ENCODE results near the gene DEPP1. TPM values are rescaled to one million over a fixed set of nuclear protein-coding genes. Genes with fewer than 3 reads are reported as not detected.

DEPP1 gene
- total and polyA plus RNA-seq, 2 of the 4 experiments (the other 2 are of a cell fraction), result 13.6 to 30.0 TPM

DNA sequence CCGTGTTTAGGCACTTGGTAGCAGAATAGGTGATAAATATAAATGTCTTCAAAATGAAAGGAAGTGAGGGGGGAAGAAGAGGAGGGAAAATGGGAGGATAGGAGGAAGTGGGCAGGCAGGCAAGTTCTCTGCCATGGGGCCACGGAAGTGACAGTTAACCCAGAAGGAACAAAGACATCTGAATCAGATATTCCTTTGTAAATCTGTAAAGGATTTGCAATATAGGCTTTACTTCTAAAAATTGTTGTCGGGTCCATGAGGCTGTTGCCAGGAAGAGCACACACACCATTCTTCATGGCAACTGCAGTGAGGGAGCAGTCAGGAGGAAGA lies 42.7 kb downstream of the DEPP1 start:
- no peak overlapping the region for H3K9ac ChIP-seq (ENCODE audit: low read depth, low read length)
- in situ Hi-C loops (cut with MboI; ENCODE audit: low sequenced_read_pairs), result no loop called here

More for the DNA sequence above, 42.7 kb downstream of the DEPP1 start:
- no TSS peak for BruUV-seq (replicated peaks)
- Histone ChIP-seq H2AFZ (replicated peaks; ENCODE audit: low read length, poor library complexity) (peak overlapping the region; percentile 84), H4K91ac (ENCODE audit: insufficient read depth, low read depth, low read length) (peak overlapping the region; percentile 40), H3K4ac (ENCODE audit: low read depth, low read length) (peak overlapping the region; percentile 63), H3K14ac (replicated peaks; ENCODE audit: low read depth, low read length) (0 out of 2 replicates have a peak overlapping the region, but pooled peaks have one; percentile 11), H3K18ac (ENCODE audit: low read depth, low read length) (peak overlapping the region; percentile 21; the same call in 1 of the 2 replicates), H2BK20ac (ENCODE audit: low read depth, low read length) (peak overlapping the region; percentile 22), H2AK9ac (replicated peaks; ENCODE audit: low read depth, low read length, poor library complexity) (peak overlapping the region; percentile 76), H2BK5ac (ENCODE audit: low read depth, low read length, poor library complexity, severe bottlenecking) (peak overlapping the region; percentile 27), H3K79me1 (ENCODE audit: low read depth in 1 of 2, low read length in 2 of 2) (no peaks in the 10 kb centered on the region), H4K20me1 (ENCODE audit: insufficient read depth, low read length) (no peaks in the 10 kb centered on the region), H2BK120ac (ENCODE audit: low read depth, low read length) (peak overlapping the region; percentile 81), H3K36me3 (ENCODE audit: control insufficient read depth, insufficient read depth, low read length) (no peaks in the 10 kb centered on the region), H3K9me1 (ENCODE audit: insufficient read depth, low read length) (peaks cover 9% of the 10 kb centered on the region; the same call in 1 of the 2 replicates), H3K4me3 (ENCODE audit: insufficient read depth, low read depth, low read length) (no peak overlapping the region), H3K56ac (ENCODE audit: extremely low read depth, insufficient read depth, low read length) (no peak overlapping the region), H3K27ac (ENCODE audit: insufficient read depth, low read length) (0 out of 2 replicates have a peak overlapping the region, but pooled peaks have one; percentile 3), H4K8ac (ENCODE audit: low read depth in 2 of 2, low read length in 2 of 2) (peak overlapping the region; percentile 26 to 39; a peak in 2 of 4 replicates), H2AK5ac (ENCODE audit: low read depth, low read length) (peak overlapping the region; percentile 63), H3K27me3 (ENCODE audit: control insufficient read depth, insufficient read depth, low read length) (no peaks in the 10 kb centered on the region), H3K9me3 (ENCODE audit: control insufficient read depth, insufficient read depth, low read length) (no peaks in the 10 kb centered on the region), H3K4me1 (ENCODE audit: control insufficient read depth, insufficient read depth, low read length) (peaks cover 15% of the 10 kb centered on the region), H4K5ac (ENCODE audit: low read depth, low read length) (no peak overlapping the region), H3K4me2 (ENCODE audit: low read depth, low read length) (no peak overlapping the region), H2BK15ac (ENCODE audit: low read depth, low read length) (peak overlapping the region; percentile 16; the same call in 1 of the 3 replicates), H3K23ac (ENCODE audit: low read depth, low read length) (no peak overlapping the region)
- 17% methylated on average over 1 of the region's 3 CpGs; no CpG with 5 or more reads in 1 of the 2 experiments for WGBS, 2 experiments (ENCODE audit: extremely low coverage in 2 of 2, insufficient read length in 1 of 2)
- intact Hi-C loops (cut with micrococcal nuclease), result no loop called here
- ChIA-PET CTCF (no interaction called here), POLR2A (ENCODE audit: unreplicated experiment) (no interaction called here)
- DNase-seq (no peak), ATAC-seq (ENCODE audit: low read depth) (no peak)
- dilution Hi-C loops (cut with HindIII; ENCODE audit: low sequenced_read_pairs, unreplicated experiment), result no loop called here
- TF ChIP-seq NFE2L2 (IDR thresholded peaks at IDR 0.05; ENCODE audit: low read depth, low read length) (no peak), MAZ (IDR thresholded peaks at IDR 0.05; ENCODE audit: borderline replicate concordance, low read depth, low read length) (no peak), CEBPB (IDR thresholded peaks at IDR 0.05; ENCODE audit: low read depth, low read length) (no peak), CHD1 (IDR thresholded peaks at IDR 0.05; ENCODE audit: low read depth, low read length) (no peak), RAD21 (IDR thresholded peaks at IDR 0.05; ENCODE audit: low read length) (no peak), MXI1 (IDR thresholded peaks at IDR 0.05; ENCODE audit: borderline replicate concordance, low read depth, low read length) (no peak)
- TF ChIP-seq, protein P1, sequence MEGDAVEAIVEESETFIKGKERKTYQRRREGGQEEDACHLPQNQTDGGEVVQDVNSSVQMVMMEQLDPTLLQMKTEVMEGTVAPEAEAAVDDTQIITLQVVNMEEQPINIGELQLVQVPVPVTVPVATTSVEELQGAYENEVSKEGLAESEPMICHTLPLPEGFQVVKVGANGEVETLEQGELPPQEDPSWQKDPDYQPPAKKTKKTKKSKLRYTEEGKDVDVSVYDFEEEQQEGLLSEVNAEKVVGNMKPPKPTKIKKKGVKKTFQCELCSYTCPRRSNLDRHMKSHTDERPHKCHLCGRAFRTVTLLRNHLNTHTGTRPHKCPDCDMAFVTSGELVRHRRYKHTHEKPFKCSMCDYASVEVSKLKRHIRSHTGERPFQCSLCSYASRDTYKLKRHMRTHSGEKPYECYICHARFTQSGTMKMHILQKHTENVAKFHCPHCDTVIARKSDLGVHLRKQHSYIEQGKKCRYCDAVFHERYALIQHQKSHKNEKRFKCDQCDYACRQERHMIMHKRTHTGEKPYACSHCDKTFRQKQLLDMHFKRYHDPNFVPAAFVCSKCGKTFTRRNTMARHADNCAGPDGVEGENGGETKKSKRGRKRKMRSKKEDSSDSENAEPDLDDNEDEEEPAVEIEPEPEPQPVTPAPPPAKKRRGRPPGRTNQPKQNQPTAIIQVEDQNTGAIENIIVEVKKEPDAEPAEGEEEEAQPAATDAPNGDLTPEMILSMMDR (conservative IDR thresholded peaks at IDR 0.05; ENCODE audit: low read depth, low read length), result no peak

Measured in IMR-90 (cell line).